Fibroblast of the aortic adventitia (primary cell): ENCODE measurements around the gene POLR1G. TPM values are rescaled to one million over a fixed set of nuclear protein-coding genes. Genes with fewer than 3 reads are reported as not detected.

Source experiments
- DNase-seq: peaks from one replicate; pipeline ENCODE4 v3.0.0-alpha.2; 2010; ENCODE audit warnings: low read depth
- H3K4me3 ChIP-seq: 2 replicates; pipeline ENCODE4 v1.5.1; 2011; ENCODE audit warnings: low read depth, mild to moderate bottlenecking, control low read depth, low read length, moderate library complexity
- CTCF ChIP-seq: IDR thresholded peaks from 2 replicates; pipeline ENCODE4 v1.5.1; 2011; ENCODE audit warnings: mild to moderate bottlenecking, low read length, control low read depth, inconsistent platforms; ENCODE audit not compliant: insufficient read depth
- total RNA-seq: library from RNA; depleted of rRNA; stranded (reverse); fragments of >200 nt; gene quantifications from 2 replicates; pipeline ENCODE4 v1.2.3, GENCODE V29; 2012; ENCODE audit warnings: low replicate concordance

The POLR1G gene
- total RNA-seq: 3.0 and 5.7 TPM in 2 replicates

GRCh38 chr19:45406226-45407090 lies at the start of gene POLR1G:
Gene POLR1G, plus strand, starts transcription at chr19:45406644. Its CDS starts 53 bp downstream, at chr19:45406697.
- peak; percentile 81 for DNase-seq
- peak within 1 kb of the TSS; percentile 95 for H3K4me3 ChIP-seq
- no peak for TF ChIP-seq CTCF

GRCh38 chr19:45356760-45357444 lies 49.5 kb upstream of the POLR1G start:
- TF ChIP-seq CTCF: no peak
- no peak overlapping the region for H3K4me3 ChIP-seq
- no peak for DNase-seq

- no peak overlapping the region for H3K4me3 ChIP-seq
- TF ChIP-seq CTCF: no peak
- DNase-seq: no peak
Measured at GRCh38 chr19:45357445-45357783, 49.0 kb upstream of the POLR1G start.

- DNase-seq: no peak
- H3K4me3 ChIP-seq: no peak overlapping the region
- no peak for TF ChIP-seq CTCF
Measured at GRCh38 chr19:45358213-45358792, 48.1 kb upstream of the POLR1G start.

- H3K4me3 ChIP-seq: no peak overlapping the region
- no peak for DNase-seq
- no peak for TF ChIP-seq CTCF
Measured at GRCh38 chr19:45361608-45362007, 44.8 kb upstream of the POLR1G start.

- TF ChIP-seq CTCF: no peak
- no peak overlapping the region for H3K4me3 ChIP-seq
- DNase-seq: no peak
Measured at GRCh38 chr19:45362291-45362690, 44.2 kb upstream of the POLR1G start.
